Activated CD8-positive, alpha-beta memory T cell treated with anti-CD3 and anti-CD28 coated beads, Interleukin-2, amount 50 U/mL, for 24 hours (primary cell): ENCODE results near the gene ZNF600.
"Not testable (repeated sequence)": the region's sequence is repeated elsewhere in the genome, so short reads cannot be mapped to it uniquely, and the experiment has no call there.

ENCODE experiments used
- DNase-seq: peaks from one replicate; pipeline ENCODE4 v3.0.0-alpha.2; 2020; ENCODE audit errors: extremely low read depth

The ZNF600 gene

GRCh38 chr19:52786464-52787354 is at the start of gene ZNF600:
ZNF600 (minus strand) TSS chr19:52786791; CDS start chr19:52778888, 7,903 bp downstream.
- peak; percentile 52 for DNase-seq

- not testable (repeated sequence) for DNase-seq
These were observed 47.7 kb upstream of the ZNF600 start for GRCh38 chr19:52834289-52834688.

DNA sequence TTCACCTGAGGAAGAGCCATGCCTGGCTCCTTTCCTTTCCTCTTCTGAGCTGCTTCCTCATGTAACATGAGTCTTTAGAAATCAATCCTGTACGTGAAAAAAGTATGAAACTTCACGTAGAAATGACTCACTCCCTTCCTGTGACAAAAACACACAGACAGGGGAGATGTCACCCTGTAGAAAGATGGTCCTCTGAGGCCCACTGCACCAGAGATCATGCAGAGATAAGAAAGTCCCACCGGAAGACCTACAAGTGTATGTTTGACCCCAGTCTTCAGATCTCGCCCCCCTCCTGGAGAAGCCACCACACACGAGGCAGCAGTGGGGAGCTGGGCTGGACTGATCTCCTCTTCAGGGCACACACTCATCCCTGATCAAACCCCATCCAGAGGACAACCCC is 47.0 kb upstream of the ZNF600 start:
- DNase-seq = not testable (repeated sequence)

GRCh38 chr19:52829866-52830265 is 43.3 kb upstream of the ZNF600 start:
- not testable (repeated sequence) for DNase-seq

- no peak for DNase-seq
These were observed 39.2 kb upstream of the ZNF600 start for GRCh38 chr19:52825765-52826164.

DNA sequence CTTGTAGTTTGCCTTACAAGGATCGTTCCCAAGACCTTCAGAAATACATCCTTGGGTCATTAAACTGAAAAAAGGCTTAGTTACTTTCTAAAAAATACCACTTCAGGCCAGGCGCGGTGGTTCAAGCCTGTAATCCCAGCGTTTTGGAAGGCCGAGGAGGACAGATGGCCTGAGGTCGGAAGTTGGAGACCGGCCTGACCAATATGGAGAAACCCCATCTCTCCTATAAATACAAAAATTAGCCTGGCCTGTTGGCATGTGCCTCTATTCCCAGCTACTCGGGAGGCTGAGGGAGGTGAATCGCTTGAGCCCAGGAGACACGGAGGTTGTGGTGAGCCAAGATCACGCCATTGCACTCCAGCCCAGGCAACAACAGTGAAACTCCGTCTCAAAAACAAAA is 37.1 kb upstream of the ZNF600 start:
- no peak for DNase-seq

DNA sequence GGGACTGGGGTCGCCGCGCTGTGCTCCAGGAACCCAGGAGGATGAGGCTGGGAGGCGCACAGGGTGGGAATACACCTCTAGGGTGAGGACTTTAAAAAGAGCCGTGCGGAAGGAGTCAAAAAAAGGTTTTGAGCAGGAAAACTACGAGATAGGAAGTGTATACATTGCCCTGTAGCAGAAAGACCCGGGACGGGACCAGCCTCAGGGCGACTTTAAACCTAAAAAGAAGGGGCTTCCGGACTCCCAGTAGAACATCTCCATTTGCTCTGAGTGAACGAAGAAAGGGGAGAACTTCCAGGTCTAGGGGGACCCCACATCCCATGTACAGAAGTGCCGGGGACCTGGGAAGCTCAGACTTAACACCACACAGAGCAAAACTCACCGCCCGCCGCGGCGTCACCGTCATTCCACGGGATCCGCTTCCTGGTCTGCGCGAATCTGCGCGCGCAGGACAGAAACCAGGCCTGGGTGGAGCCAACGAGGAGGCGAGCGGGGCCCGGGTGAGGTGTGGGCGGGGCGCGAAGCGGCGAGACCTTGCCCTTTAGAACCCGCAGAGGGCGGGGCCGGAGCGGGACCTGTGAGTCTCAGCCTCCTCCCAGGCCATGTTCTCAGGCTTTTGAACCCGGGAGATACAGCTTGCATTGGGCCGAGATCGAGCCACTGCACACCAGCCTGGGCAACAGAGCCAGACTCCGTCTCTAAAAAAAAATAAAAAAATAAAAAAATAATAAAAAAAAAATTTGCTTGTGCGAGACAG is 34.8 kb upstream of the ZNF600 start, which contains the start of gene ZNF28:
Gene ZNF28, minus strand, starts transcription at position 430 of the 757 bp plus-strand sequence. CDS start 3,675 bp downstream, outside the sequence.
- peak; percentile 34 for DNase-seq

DNA sequence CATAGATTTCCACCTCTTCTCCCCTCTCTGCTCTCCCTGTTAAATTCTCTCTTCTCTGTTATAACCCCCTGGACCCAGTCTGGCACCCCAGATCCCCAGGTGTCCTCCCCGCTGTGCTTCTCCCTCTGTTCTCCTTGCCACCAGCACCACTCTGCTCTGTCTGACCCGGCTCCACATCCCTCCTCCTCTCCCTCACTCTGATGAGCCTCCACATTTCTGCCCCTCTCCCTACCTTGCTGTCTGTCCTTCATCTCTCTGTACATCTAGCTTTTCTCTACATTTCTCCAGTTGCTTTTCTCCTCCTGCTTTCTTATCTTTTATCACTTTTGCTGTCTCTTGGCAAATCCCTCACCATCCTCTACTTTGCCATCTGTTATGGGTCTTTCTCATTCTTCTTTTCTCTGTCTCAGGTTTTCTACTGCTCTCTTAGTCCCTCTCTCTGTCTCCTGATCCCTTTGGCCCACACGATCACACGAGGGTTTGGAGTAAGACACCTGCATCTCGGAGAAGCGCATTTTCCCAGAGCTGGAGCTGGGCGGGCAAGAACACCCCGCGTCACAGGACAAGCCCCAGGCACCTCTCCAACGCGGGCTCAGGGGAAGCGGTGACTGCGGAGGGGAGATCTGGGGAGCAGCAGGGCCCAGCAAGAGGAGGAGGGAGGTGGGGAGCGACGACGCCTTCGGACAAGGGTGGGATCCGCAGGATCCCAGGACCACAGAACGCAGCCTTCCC is 34.0 kb upstream of the ZNF600 start:
- not testable (repeated sequence) for DNase-seq

- no peak for DNase-seq
These were observed 23.2 kb upstream of the ZNF600 start for GRCh38 chr19:52809801-52810200.

DNA sequence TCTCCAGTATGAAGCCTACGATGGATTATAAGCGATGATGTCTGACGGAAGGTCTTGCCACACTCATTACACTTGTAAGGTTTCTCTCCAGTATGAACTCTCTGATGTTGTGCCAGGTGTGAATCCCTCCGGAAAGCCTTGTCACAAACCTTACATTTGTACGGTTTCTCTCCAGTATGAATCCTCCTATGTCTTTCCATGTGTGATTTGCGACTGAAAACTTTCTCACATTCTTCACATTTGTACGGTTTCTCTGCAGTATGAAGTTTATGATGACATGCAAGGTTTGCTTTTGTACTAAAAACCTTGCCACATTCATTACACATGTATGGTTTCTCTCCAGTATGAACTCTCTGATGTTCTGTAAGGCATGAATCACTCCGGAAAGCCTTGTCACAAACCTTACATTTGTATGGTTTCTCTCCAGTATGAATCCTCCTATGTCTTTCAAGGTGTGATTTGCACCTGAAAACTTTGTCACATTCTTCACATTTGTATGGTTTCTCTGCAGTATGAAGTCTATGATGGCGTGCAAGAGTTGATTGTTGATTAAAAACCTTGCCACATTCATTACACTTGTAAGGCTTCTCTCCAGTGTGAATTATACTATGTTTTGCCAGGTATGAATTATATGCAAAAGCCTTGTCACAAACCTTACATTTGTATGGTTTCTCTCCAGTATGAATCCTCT is 13.5 kb upstream of the ZNF600 start:
- DNase-seq = not testable (repeated sequence)

GRCh38 chr19:52789440-52789839 is 2.8 kb upstream of the ZNF600 start:
- DNase-seq = no peak

DNA sequence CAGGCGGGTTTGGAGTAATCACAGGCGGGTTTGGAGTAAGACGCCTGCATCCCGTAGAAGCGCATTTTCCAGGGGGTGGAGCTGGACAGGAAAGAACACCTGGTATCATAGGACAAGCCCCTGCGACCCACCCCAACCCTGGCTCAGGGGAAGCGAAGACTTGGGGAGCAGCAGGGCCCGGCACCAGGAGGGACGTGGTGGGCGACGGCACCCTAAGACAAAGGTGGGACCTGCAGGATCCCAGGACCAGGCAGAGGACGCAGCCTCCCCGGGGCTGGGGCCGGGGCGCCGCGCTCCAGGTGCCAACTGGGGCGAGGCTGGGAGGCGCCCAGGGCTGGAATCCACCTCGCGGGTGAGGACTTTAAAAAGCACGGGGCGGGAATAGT is 520 bp downstream of the ZNF600 start:
- no peak for DNase-seq

- no peak for DNase-seq
These were observed 1.1 kb downstream of the ZNF600 start for GRCh38 chr19:52785506-52785905.

DNA sequence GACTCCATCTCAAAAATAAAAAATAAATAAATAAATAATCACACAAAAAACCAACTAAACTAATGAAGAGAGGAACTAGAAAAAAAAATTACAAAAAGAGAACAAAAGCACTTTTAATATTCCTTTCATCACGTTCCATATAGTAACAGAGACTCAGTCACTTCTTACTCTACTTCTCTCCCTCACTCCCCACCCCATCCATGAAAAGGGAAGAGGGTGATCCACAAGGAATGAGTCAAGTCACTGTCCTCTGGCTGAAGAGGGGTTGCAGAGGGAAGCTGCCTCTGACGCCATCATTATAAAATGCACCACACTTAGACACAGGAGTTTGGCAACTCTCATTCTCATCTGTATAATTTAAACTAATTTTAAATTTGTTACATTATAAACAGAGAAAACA is 3.7 kb downstream of the ZNF600 start:
- not testable (repeated sequence) for DNase-seq

GRCh38 chr19:52778811-52779210 is 7.8 kb downstream of the ZNF600 start:
- DNase-seq = no peak

DNA sequence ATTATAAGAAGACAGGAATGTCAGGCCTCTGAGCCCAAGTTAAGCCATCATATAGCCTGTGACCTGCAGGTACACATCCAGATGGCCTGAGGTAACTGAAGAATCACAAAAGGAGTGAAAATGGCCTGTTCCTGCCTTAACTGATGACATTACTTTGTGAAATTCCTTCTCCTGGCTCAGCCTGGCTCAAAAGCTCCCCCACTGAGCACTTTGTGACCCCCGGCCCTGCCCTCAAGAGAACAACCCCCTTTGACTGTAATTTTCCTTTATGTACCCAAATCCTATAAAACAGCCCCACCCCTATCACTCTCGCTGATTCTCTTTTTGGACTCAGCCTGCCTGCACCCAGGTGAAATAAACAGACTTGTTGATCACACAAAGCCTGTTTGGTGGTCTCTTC is 30.1 kb downstream of the ZNF600 start:
- DNase-seq = not testable (repeated sequence)

GRCh38 chr19:52749780-52750179 is 36.8 kb downstream of the ZNF600 start:
- DNase-seq = no peak

- no peak for DNase-seq
These were observed 38.1 kb downstream of the ZNF600 start for GRCh38 chr19:52748336-52748950.

DNA sequence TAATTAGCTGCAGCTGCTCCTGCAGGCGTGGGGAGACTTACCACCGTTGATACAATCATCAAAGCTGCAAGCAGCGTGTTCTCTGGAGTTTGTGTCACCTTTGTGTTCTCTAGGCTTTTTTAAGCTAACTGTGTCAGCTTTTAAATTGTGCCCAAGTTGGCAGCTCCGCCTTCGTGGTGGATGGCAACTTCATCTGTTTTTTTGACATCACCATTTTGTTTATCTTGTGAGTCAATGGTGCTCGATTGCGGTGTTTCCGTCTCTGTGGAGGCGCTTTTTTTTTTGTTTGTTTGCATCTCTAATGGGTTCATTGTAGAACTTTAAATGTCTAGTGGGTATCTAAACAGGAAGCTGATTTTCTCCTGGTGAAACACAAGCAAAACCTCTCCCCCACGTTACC is 40.7 kb downstream of the ZNF600 start:
- DNase-seq = not testable (repeated sequence)

- DNase-seq = no peak
These were observed 43.5 kb downstream of the ZNF600 start for GRCh38 chr19:52743091-52743490.

- DNase-seq = no peak
These were observed 44.1 kb downstream of the ZNF600 start for GRCh38 chr19:52742516-52742915.
